GM12878 (cell line): Measurements from ENCODE around the gene NAA15. TPM values are rescaled to one million over a fixed set of nuclear protein-coding genes. Genes with fewer than 3 reads are reported as not detected.
"Not testable (repeated sequence)": the region's sequence is repeated elsewhere in the genome, so short reads cannot be mapped to it uniquely, and the experiment has no call there.

Experiments used
- ATAC-seq: fragments of 200-7000 bp; cut with Tn5 transposase; 3 replicates; pipeline ENCODE4 v1.9.1; 2020; ENCODE audit warnings: mild to moderate bottlenecking, moderate library complexity
- BruUV-seq: library from RNA; stranded (reverse); fragments of 400-500 nt; replicated peaks from 2 replicates; lab custom pipeline; 2021; lab: Mats Ljungman, UMichigan
- CTCF ChIA-PET: fragments of 300-600 bp; sonication (Branson Sonifier 250); formaldehyde crosslinking; extraction: SDS; loops from one replicate; lab custom pipeline; 2021; ENCODE audit warnings: inconsistent platforms; lab: Yijun Ruan, JAX
- POLR2A ChIA-PET: fragments of 350-600 bp; formaldehyde crosslinking; extraction: SDS; loops from one replicate; lab custom pipeline; 2021; ENCODE audit warnings: inconsistent platforms; lab: Charles Lee
- RAD21 ChIA-PET: fragments of 300-600 bp; sonication (Branson Sonifier 250); formaldehyde crosslinking; loops from one replicate; lab custom pipeline; 2023; ENCODE audit warnings: antibody characterized with exemption; ENCODE audit not compliant: unreplicated experiment; lab: Charles Lee
- SMC1A ChIA-PET: fragments of 300-600 bp; sonication (Branson Sonifier 250); formaldehyde crosslinking; loops from one replicate; lab custom pipeline; 2023; ENCODE audit not compliant: unreplicated experiment, uncharacterized antibody; lab: Charles Lee
- DNase-seq: peaks from one replicate; pipeline ENCODE4 v3.0.0-alpha.2; 2011; ENCODE audit warnings: low read depth, low spot score
- FAIRE-seq: peaks from 3 replicates; lab custom pipeline; 2011; peaks lifted over from hg19 to GRCh38; lab: Jason Lieb, UNC
- H2AFZ ChIP-seq: 2 replicates; pipeline ENCODE4 v1.6.0; 2011; ENCODE audit warnings: low read depth, low read length, control low read depth; ENCODE audit not compliant: control insufficient read depth
- H3K27ac ChIP-seq: 2 replicates; pipeline ENCODE4 v1.5.1; 2011; ENCODE audit warnings: control low read depth; ENCODE audit not compliant: control insufficient read depth, insufficient read depth
- H3K27me3 ChIP-seq, 2 experiments: replicated peaks in 1 of 2; 2 replicates each; pipeline versions ENCODE4 v1.6.0 to v1.6.1; 2011; ENCODE audit warnings: low read length in 1 of 2; ENCODE audit not compliant: control insufficient read depth in 2 of 2, insufficient read depth in 2 of 2
- H3K36me3 ChIP-seq, 2 experiments: 2 replicates each; pipeline ENCODE4 v1.5.1; 2011; ENCODE audit warnings: low read length in 1 of 2; ENCODE audit not compliant: control insufficient read depth in 2 of 2, insufficient read depth in 2 of 2
- H3K4me1 ChIP-seq: 2 replicates; pipeline ENCODE4 v1.6.1; 2011; ENCODE audit warnings: mild to moderate bottlenecking, low read length, moderate library complexity, mixed read lengths; ENCODE audit not compliant: control insufficient read depth, insufficient read depth
- H3K4me2 ChIP-seq: 2 replicates; pipeline ENCODE4 v1.6.0; 2011; ENCODE audit warnings: control low read depth; ENCODE audit not compliant: control insufficient read depth, insufficient read depth
- H3K4me3 ChIP-seq: fragments of 200-600 bp; sonication (generic); 2 replicates; pipeline ENCODE4 v1.5.1; 2016
- H3K79me2 ChIP-seq: 2 replicates; pipeline ENCODE4 v1.6.0; 2011; ENCODE audit warnings: low read length; ENCODE audit not compliant: control insufficient read depth, insufficient read depth
- H3K9ac ChIP-seq: 2 replicates; pipeline ENCODE4 v1.8.0; 2011; ENCODE audit warnings: low read length, control low read depth, mixed read lengths; ENCODE audit not compliant: control insufficient read depth, insufficient read depth
- H3K9me3 ChIP-seq: replicated peaks from 3 replicates; pipeline ENCODE4 v1.5.1; 2011; ENCODE audit warnings: mild to moderate bottlenecking, low read length; ENCODE audit not compliant: control insufficient read depth, insufficient read depth
- H4K20me1 ChIP-seq: 2 replicates; pipeline ENCODE4 v1.6.0; 2011; ENCODE audit not compliant: control insufficient read depth, insufficient read depth
- SRF ChIP-seq, 2 experiments: IDR thresholded peaks; 2 replicates each; pipeline ENCODE4 v1.6.1; 2011; ENCODE audit warnings: low read depth in 2 of 2, low read length in 2 of 2, mild to moderate bottlenecking in 1 of 2, moderate library complexity in 1 of 2
- WGBS: methylation state at CpG from one replicate; pipeline ENCODE4 v1.1.6; 2016; ENCODE audit warnings: low lambda C conversion rate; ENCODE audit not compliant: insufficient replicate concordance, insufficient coverage; ENCODE audit errors: missing lambda C conversion rate; 5-methylcytosine and 5-hydroxymethylcytosine counted together
- in situ Hi-C: fragments of 300-500 bp; cut with MboI; formaldehyde crosslinking; loops from 9 replicates; pipeline ENCODE4 v1.14.3; 2018; ENCODE audit warnings: mixed read lengths
- intact Hi-C: fragments of 100-400 bp; cut with micrococcal nuclease; formaldehyde crosslinking; loops from one replicate; pipeline ENCODE4 v1.14.2; 2022; ENCODE audit not compliant: unreplicated experiment
- polyA plus RNA-seq, 11 experiments: library from polyadenylated mRNA; depleted of rRNA in 4 of 11; unstranded in 6 of 11; stranded (reverse) in 5 of 11; fragments of >200 nt; fragmentation: Nextera tagmentation in 4 of 11; fragmentation: Illumina TruSeq in 1 of 11; extraction: Ambion mirVana in 4 of 11; extraction: Trizol in 1 of 11; gene quantifications; 1 replicate in 1 of 11; 2 replicates in 10 of 11; pipeline versions ENCODE4 v1.2.1 to v1.2.3, GENCODE V29; 2011 to 2016; ENCODE audit warnings: inconsistent platforms in 2 of 11, missing spikeins in 2 of 11, low read depth in 1 of 11
- total RNA-seq, 4 experiments: library from RNA; depleted of rRNA in 3 of 4; stranded (reverse); fragments of >200 nt in 3 of 4; fragmentation: Illumina TruSeq in 1 of 4; extraction: Trizol in 1 of 4; gene quantifications; 2 replicates each; pipeline versions ENCODE4 v1.2.1 to v1.2.3, GENCODE V29; 2013 to 2021

The NAA15 gene
- total and polyA plus RNA-seq, 10 of the 15 experiments (the other 5 are each of a cell fraction or from before 2014, with no cell fraction given): 24.3 to 93.1 (median 51.9) TPM

DNA sequence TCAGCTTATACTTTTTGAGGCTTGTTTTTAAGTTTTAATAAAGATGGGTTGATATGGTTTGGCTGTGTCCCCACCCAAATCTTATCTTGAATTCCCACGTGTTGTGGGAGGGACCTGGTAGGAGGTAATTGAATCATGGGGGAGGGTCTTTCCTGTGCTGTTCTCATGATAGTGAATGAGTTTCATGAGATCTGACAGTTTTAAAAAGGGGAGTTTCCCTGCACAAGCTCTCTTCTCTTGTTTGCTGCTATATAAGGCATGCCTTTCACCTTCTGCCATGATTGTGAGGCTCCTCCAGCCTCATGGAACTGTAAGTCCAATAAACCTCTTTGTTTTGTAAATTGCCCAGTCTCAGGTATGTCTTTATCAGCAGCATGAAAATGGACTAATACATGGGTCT, 20.8 kb downstream of the NAA15 start:
- peak in 1 of 2 experiments; percentile 69; a peak in 1 of 4 replicates for TF ChIP-seq SRF (IDR thresholded peaks at IDR 0.05; ENCODE audit: low read depth in 2 of 2, low read length in 2 of 2)
- H3K4me1 ChIP-seq, FAIRE-seq, H3K36me3 ChIP-seq, H3K4me2 ChIP-seq, intact Hi-C loops, BruUV-seq, H3K27me3 ChIP-seq, H4K20me1 ChIP-seq, DNase-seq, H2AFZ ChIP-seq, H3K9me3 ChIP-seq, H3K9ac ChIP-seq, H3K27ac ChIP-seq, H3K4me3 ChIP-seq: not testable (repeated sequence)
- ATAC-seq: peak; percentile 27; the same call in 2 of the 3 replicates
- POLR2A ChIA-PET: interaction anchor here (1.2 to 3.2 kb wide), 2 partner anchors 9 to 10 kb away, joined by 3 to 16 read pairs; no protein-coding TSS in a partner anchor
- CTCF ChIA-PET: interaction anchor here (0.6 to 2.0 kb wide), 4 partner anchors 10 to 26 kb away, joined by 3 to 7 read pairs (median 4); no protein-coding TSS in a partner anchor
- H3K79me2 ChIP-seq: peaks cover 93% of the 10 kb centered on the region
- RAD21 ChIA-PET: interaction anchor here (1.0 kb wide), 1 partner anchor 8 kb away, joined by 5 read pairs; no protein-coding TSS in a partner anchor
- 67% methylated on average over 1 of the region's 1 CpG for WGBS
- in situ Hi-C loops: loop anchor here (25.0 kb wide), 1 partner anchor 1110 kb away; no protein-coding TSS in a partner anchor
- SMC1A ChIA-PET: interaction anchor here (1.1 to 1.3 kb wide), 3 partner anchors 14 to 292 kb away, joined by 3 to 5 read pairs (median 3); no protein-coding TSS in a partner anchor

DNA sequence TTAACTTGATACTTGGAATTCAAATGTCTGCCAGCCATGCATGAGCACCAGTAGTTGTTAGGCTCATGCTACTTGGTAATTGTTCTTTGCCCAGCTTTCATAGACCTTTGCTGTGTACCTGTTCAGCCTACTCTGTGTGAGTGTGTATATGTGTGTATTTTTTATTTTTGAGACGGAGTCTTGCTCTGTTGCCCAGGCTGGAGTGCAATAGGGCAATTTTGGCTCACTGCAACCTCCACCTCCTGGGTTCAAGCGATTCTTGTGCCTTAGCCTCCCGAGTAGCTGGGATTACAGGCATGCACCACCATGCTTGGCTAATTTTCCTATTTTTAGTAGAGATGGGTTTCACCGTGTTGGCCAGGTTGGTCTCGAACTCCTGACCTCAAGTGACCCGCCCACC, 21.2 kb downstream of the NAA15 start:
- H3K9ac ChIP-seq, H3K27me3 ChIP-seq, FAIRE-seq, H4K20me1 ChIP-seq, H2AFZ ChIP-seq, H3K4me3 ChIP-seq, H3K4me1 ChIP-seq, H3K9me3 ChIP-seq, intact Hi-C loops, ATAC-seq, DNase-seq, H3K36me3 ChIP-seq, H3K4me2 ChIP-seq, H3K27ac ChIP-seq, BruUV-seq: not testable (repeated sequence)
- H3K79me2 ChIP-seq: peaks cover 94% of the 10 kb centered on the region
- CTCF ChIA-PET: interaction anchor here (0.6 to 2.0 kb wide), 5 partner anchors 9 to 662 kb away, joined by 3 to 5 read pairs (median 3); no protein-coding TSS in a partner anchor
- SMC1A ChIA-PET: interaction anchor here (1.1 to 1.3 kb wide), 4 partner anchors 14 to 292 kb away, joined by 3 to 5 read pairs (median 3); no protein-coding TSS in a partner anchor
- in situ Hi-C loops: loop anchor here (25.0 kb wide), 1 partner anchor 1110 kb away; no protein-coding TSS in a partner anchor
- RAD21 ChIA-PET: interaction anchor here (1.6 kb wide), 1 partner anchor 22 kb away, joined by 4 read pairs; no protein-coding TSS in a partner anchor
- 73% methylated on average over 6 of the region's 6 CpGs for WGBS
- POLR2A ChIA-PET: interaction anchor here (0.5 to 3.2 kb wide), 6 partner anchors 8 to 1154 kb away, joined by 3 to 16 read pairs (median 4); no protein-coding TSS in a partner anchor
